RCC 7860 (cell line): ENCODE measurements around the gene TLK2.
"Not testable (repeated sequence)": the region's sequence is repeated elsewhere in the genome, so short reads cannot be mapped to it uniquely, and the experiment has no call there.

Experiments
- DNase-seq: peaks from one replicate; pipeline ENCODE4 v3.0.0-alpha.2; 2015; ENCODE audit warnings: low spot score
- FAIRE-seq: peaks from 2 replicates; lab custom pipeline; 2012; peaks lifted over from hg19 to GRCh38; lab: Jason Lieb, UNC

TLK2 gene

GRCh38 chr17:62596662-62597061 lies 118.0 kb downstream of the TLK2 start:
- FAIRE-seq (no peak), DNase-seq (no peak)

- DNase-seq (no peak), FAIRE-seq (no peak)
Observed at GRCh38 chr17:62597150-62597549, 118.5 kb downstream of the TLK2 start.

- no peak for DNase-seq
- no peak for FAIRE-seq
Observed at GRCh38 chr17:62597920-62598319, 119.3 kb downstream of the TLK2 start.

- FAIRE-seq (no peak), DNase-seq (no peak)
Observed at GRCh38 chr17:62599964-62600657, 121.5 kb downstream of the TLK2 start.

GRCh38 chr17:62600805-62601204 lies 122.2 kb downstream of the TLK2 start:
- DNase-seq = no peak
- no peak for FAIRE-seq

- DNase-seq (no peak), FAIRE-seq (no peak)
Observed at GRCh38 chr17:62601471-62601870, 122.8 kb downstream of the TLK2 start.

- not testable (repeated sequence) for DNase-seq, FAIRE-seq
Observed at GRCh38 chr17:62603783-62604182, 125.2 kb downstream of the TLK2 start.

- no peak for FAIRE-seq
Observed at GRCh38 chr17:62605588-62605987, 127.0 kb downstream of the TLK2 start.

GRCh38 chr17:62611292-62611691 lies 132.7 kb downstream of the TLK2 start:
- DNase-seq = no peak
- no peak for FAIRE-seq

More at GRCh38 chr17:62605588-62605987, 127.0 kb downstream of the TLK2 start:
- DNase-seq = no peak

- DNase-seq (no peak), FAIRE-seq (no peak)
Observed at GRCh38 chr17:62611728-62612127, 133.1 kb downstream of the TLK2 start.

GRCh38 chr17:62612289-62612688 lies 133.7 kb downstream of the TLK2 start:
- DNase-seq, FAIRE-seq: not testable (repeated sequence)

GRCh38 chr17:62613095-62613494 lies 134.5 kb downstream of the TLK2 start:
- not testable (repeated sequence) for FAIRE-seq, DNase-seq

- FAIRE-seq (no peak), DNase-seq (peak; percentile 32)
Observed at GRCh38 chr17:62614142-62614541, 135.5 kb downstream of the TLK2 start.

- DNase-seq (no peak), FAIRE-seq (no peak)
Observed at GRCh38 chr17:62615503-62615902, 136.9 kb downstream of the TLK2 start.

- FAIRE-seq = no peak
- no peak for DNase-seq
Observed at GRCh38 chr17:62616993-62617893, 138.6 kb downstream of the TLK2 start.

- no peak for DNase-seq
- no peak for FAIRE-seq
Observed at GRCh38 chr17:62617894-62618472, 139.4 kb downstream of the TLK2 start.

GRCh38 chr17:62618647-62619416 lies 140.2 kb downstream of the TLK2 start:
- no peak for DNase-seq
- no peak for FAIRE-seq

GRCh38 chr17:62619417-62620155 lies 141.0 kb downstream of the TLK2 start:
- DNase-seq (no peak), FAIRE-seq (no peak)

GRCh38 chr17:62621223-62621622 lies 142.6 kb downstream of the TLK2 start:
- DNase-seq (no peak), FAIRE-seq (no peak)
